HG02970 (cell line): ENCODE data around the gene CYBB.

Source experiments
- ATAC-seq: cut with Tn5 transposase; IDR thresholded peaks from one replicate; pipeline ENCODE4 v1.9.1; 2021; ENCODE audit warnings: mild to moderate bottlenecking, moderate library complexity, moderate number of reproducible peaks; ENCODE audit not compliant: unreplicated experiment, low FRiP score

CYBB gene

GRCh38 chrX:37829721-37830120 lies 49.9 kb downstream of the CYBB start:
- no peak for ATAC-seq

- ATAC-seq = no peak
These were observed 50.5 kb downstream of the CYBB start for GRCh38 chrX:37830371-37830770.

- ATAC-seq = no peak
These were observed 55.1 kb downstream of the CYBB start for GRCh38 chrX:37834937-37835336.

GRCh38 chrX:37840931-37841330 lies 61.1 kb downstream of the CYBB start:
- no peak for ATAC-seq

GRCh38 chrX:37844622-37845021 lies 64.8 kb downstream of the CYBB start:
- no peak for ATAC-seq

- ATAC-seq = no peak
These were observed 66.3 kb downstream of the CYBB start for GRCh38 chrX:37846141-37846540.

- ATAC-seq = no peak
These were observed 66.7 kb downstream of the CYBB start for GRCh38 chrX:37846558-37846933.

- ATAC-seq = peak; percentile 99
These were observed 67.3 kb downstream of the CYBB start, which contains the start of gene DYNLT3 for GRCh38 chrX:37846934-37847732. Gene DYNLT3 (minus strand): TSS chrX:37847571. CDS start chrX:37847510, 61 bp downstream.

- no peak for ATAC-seq
These were observed 67.9 kb downstream of the CYBB start for GRCh38 chrX:37847733-37848197.

GRCh38 chrX:37854148-37854547 lies 74.3 kb downstream of the CYBB start:
- no peak for ATAC-seq

- ATAC-seq = no peak
These were observed 74.9 kb downstream of the CYBB start for GRCh38 chrX:37854748-37855147.

- ATAC-seq = no peak
These were observed 80.9 kb downstream of the CYBB start for GRCh38 chrX:37860721-37861120.

GRCh38 chrX:37862851-37863250 lies 83.0 kb downstream of the CYBB start:
- no peak for ATAC-seq
